Mucosa of gallbladder (tissue), 1 donor: ENCODE results near the gene CBL. TPM values are rescaled to one million over a fixed set of nuclear protein-coding genes. Genes with fewer than 3 reads are reported as not detected.
"Not testable (repeated sequence)": the region's sequence is repeated elsewhere in the genome, so short reads cannot be mapped to it uniquely, and the experiment has no call there.

Experiments used
- DNase-seq: peaks from one replicate; pipeline ENCODE4 v3.0.0-alpha.2; 2020; ENCODE audit warnings: low spot score
- total RNA-seq: library from RNA; stranded (reverse); gene quantifications from one replicate; pipeline ENCODE4 v1.2.1, GENCODE V29; 2021
- donor health status: DM: no; HTN: no; CAD: no.

CBL gene
- total RNA-seq, 1 donor from 2014 or later, result 15.6 TPM

DNA sequence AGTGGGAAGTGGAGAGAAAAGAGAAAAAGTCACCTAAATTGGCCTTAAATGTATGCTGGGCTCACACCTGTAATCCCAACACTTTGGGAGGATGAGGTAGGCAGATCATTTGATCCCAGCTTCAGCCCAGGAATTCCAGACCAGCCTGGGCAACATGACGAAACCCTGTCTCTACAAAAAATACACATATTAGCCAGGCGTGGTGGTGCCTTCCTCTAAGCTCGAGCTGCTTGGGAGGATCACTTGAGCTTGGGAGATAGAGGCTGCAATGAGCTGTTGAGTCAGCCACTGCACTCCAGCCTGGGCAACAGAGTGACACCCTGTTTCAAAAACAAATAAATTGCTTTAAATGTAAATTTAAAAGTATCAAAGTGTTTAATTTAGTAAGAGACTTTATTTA, 3.9 kb downstream of the CBL start:
- no peak for DNase-seq

DNA sequence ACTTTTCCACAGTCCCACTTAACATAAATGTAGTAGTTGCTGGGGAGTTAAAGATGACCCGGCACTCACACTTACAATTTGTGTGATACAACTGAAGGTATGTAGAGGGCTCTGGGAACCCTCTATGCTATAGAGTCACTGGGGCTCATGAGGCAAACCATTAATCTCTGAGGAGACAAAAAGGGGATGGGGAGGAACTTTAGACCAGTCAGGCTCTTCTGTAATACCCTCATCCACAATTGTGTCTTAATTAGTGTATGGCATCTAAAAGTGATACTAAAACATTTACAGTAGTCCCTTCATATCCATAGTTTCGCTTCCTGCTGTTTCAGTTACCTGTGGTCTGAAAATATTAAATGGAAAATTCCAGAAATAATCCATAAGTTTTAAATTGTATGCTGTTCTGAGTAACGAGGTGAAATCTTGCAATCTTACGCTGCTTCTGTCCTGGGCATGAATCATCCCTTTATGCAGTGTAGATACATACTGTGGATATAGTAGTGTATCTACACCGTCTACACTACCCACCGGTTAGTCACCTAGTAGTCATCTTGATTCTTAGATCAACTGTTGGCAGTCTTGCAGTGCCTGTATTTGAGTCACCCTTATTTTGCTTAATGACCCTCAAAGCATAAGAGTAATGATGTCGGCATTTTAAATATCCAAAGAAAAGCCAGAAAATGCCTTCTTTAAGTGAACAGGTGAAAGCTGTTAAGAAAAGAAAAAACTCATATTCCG, 12.2 kb downstream of the CBL start:
- no peak for DNase-seq

DNA sequence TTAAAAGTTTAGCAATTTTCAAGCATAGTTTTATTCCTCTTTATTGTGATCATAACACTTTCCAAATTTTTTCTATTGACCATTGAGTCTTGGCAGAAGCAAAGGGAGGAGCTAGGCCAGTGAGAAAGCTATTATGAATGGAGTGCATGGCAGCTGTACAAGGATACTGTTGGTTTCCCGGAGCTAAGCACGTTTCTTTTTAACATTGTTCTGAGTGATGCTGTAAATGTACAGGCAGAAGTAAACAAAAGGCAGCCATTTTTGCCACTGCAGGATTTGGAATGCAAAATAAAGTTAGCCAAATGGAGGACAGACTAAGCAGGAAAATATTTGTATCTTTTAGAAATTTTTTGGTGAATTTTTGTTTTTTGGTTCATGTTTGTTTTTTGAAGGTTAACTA, 16.2 kb downstream of the CBL start:
- DNase-seq, result no peak

DNA sequence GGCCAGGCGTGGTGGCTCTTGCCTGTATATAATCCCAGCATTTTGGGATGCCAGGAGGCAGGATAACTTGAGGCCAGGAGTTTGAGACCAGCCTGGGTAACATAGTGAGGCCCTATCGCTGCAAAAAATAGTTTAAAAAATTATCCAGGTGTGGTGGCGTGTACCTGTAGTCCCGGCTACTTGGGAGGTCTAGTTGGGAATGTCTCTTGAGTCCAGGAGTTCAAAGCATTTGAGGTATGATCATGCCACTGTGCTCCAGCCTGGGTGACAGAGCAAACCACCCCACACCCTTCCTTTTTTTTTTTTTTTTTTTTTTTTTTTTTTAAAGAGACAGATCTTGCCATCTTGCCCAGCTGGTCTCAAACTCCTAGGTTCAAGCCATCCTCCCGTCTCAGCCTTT, 16.8 kb downstream of the CBL start:
- DNase-seq, result no peak

DNA sequence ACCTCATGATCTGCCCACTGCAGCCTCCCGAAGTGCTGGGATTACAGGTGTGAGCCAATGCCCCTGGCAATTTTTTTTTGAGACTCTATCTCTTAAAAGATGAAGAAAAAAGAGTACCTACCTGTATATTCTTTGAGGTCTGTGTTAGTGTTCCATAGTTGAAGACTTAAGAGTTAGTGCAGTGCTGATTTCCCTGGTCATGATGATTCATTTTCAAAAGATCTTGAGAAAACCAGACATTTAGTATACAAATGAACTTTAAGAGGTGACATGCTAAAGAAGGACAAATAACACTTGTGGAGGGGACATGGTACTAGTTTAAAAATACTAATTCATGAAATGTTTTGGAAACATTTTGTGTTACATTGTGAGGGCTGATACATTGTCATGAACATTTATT, 17.7 kb downstream of the CBL start:
- DNase-seq, result no peak

DNA sequence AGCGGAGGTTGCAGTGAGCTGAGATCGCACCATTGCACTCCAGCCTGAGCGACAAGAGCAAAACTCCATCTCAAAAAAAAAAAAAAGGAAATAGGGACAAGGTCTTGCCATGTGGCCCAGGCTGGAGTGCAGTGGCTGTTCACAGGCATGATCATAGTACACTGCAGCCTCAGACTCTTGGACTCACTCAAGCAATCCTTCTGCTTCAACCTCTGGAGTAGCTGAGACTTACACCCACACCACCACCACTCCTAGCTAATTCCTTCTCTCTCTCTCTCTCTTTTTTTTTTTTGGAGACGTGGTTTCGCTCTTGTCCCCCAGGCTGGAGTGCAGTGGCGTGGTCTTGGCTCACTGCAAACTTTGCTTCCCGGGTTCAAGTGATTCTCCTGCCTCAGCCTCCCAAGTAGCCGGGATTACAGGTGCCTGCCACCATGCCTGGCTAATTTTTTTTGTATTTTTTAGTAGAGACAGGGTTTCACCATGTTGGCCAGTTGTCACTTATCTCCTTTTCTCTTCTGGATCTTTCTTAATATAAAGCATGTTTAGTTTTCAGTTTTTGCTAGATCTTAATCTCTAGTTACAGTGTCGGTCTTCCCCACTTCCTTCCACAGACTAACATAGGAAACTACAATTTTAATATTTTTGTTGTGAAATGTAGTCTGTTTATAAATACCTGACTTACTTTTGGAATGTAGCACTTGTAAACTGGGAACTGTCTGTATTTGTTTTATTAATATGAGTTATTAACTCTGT, 22.6 kb downstream of the CBL start:
- not testable (repeated sequence) for DNase-seq

DNA sequence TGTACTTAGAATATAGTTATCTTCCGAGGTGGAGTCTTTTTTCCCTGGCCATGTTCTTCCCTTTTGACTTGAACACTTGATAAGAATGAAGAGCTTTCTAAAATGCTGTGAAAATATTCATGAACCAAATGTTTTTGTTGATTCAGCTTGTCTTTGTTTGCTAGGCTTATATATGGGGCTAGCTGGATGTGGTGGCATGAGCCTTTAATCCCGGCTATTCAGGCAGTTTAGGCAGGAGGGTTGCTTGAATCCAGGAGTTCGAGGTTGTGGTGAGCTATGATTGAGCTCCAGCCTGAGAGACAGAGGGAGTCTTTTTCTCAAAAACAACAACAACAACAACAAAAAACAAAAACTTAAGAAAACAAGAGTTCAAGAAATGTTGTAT, 23.1 kb downstream of the CBL start:
- no peak for DNase-seq

DNA sequence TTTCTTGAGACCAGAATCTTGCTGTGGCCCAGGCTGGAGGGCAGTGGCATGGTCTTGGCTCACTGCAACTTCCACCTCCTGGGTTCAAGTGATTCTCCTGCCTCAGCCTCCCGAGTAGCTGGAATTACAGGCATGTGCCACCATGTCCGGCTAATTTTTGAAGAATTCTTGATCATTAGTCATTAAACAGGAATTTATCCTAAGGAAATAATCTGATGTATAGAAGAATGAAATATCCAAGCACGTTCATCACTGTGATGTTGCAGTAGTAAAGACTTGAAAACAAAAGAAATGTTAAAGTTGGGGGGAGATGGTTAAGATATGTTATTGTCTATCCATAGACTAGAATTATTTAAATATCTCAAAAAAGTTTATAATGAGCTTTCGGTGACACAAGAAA, 23.6 kb downstream of the CBL start:
- no peak for DNase-seq

DNA sequence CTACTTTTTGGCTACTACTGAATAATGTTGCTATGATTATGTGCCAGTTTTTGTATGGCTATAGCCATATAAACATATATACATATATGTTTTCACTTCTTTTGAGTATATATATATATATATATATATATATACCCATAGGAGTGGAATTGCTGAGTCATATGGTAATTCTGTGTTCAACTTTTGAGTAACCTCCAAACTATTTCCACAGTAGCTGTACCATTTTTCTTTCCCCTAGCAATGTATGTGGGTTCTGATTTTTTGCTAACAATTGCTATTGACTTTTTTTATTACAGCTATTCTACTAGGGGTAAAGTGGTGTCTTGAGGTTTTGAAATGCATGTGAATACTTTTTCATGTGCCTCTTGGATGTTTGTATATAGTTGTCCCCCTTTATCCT, 30.4 kb downstream of the CBL start:
- DNase-seq, result no peak

DNA sequence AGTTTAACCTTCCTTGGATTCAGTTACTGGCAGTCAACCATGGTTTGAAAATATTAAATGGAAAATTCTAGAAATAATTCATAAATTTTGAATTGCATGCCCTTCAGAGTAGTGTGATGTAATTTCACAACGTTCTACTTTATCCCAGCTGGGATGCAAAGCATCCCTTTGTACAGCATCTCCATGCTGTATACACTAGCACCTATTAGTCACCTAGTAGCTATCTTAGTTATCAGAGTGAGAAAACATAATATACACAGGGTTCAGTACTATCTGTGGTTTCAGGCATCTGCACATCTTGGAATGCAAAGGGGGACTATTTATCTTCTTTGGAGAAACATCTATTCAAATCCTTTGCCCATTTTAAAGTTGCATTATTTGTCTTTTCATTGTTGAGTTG, 30.8 kb downstream of the CBL start:
- no peak for DNase-seq

DNA sequence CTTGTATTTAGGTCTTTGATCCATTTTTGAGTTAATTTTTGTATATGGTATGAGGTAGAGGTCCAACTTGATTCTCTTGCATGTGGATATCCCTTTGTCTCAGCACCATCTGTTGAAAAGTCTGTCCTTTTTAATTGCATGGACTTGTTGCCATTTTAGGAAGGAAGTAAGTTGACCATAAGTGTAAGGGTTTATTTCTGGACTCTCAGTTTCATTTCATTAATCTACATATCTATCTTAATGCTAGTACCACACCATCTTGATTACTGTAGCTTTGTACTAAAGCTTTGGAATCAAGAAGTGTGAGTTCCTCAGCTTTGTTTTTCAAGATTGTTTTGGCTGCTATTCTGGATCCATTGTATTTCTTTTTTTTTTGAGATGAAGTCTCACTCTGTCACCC, 31.4 kb downstream of the CBL start:
- no peak for DNase-seq

DNA sequence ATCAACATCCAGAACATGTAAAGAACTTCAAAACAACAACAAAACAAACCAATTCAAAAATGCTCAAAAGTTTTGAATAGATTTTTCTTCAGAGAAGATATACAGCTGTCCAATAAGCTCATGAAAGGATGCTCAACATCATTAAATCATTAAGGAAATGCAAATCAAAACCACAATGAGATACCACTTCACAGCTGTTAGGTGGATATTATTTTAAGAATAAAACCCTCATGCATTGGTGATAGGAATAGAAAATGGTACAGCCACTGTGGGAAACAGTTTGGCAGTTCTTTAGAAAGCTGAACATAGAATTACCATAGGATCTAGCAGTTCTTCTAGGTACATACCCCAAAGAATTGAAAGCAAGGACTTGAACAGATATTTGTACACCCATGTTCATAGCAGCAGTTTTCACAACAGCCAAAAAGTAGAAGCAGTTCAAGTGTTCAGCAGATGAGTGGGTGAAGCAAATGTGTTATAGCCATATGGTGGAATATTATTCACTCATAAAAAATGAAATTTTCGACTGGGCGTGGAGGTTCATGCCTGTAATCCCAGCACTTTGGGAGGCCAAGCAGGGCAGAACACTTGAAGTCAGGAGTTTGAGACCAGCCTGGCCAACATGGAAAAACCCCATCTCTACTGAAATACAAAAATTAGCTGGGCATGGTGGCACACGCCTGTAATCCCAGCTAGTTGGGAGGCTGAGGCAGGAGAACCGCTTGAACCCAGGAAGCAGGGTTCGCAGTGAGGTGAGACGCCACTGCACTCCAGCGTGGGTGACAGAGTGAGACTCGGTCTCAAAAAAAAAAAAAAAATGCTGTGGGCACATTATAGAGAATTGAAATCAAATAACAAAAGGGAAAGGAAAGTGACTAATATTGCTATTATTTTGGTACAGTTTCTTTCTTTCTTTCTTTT, 42.9 kb downstream of the CBL start:
- no peak for DNase-seq

DNA sequence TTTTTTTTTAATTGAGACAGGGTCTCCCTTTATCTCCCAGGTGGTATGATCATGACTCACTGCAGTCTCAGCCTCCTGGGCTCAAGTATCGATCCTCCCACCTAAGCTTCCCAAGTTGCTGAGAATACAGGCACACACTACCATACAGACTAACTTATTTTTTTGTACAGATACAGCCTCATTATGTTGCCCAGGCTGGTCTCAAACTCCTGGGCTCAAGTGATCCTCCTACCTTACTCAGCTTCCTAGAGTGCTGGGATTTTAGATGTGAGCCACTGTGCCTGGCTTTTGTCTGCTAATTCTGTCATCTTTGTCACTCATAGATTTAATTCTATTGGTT, 43.5 kb downstream of the CBL start:
- DNase-seq, result no peak

DNA sequence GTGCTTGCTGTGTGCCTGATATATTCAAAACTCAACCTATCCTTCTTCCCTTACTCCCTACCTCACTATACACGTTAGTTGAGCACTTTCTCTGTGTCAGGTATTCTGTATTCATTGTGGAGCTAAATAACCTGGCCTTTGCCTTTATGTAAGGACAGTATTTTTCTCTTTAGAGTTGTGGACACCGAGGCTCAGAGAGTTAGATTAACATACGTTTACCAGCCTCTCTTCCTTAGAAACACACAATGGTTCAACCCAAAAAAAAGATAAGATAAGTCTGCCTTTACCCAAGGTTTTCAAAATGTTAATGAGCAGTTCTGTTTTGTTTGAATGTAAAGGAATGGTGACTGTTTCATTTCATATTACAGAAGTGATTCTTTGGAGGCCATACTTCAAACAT, 45.0 kb downstream of the CBL start:
- no peak for DNase-seq

DNA sequence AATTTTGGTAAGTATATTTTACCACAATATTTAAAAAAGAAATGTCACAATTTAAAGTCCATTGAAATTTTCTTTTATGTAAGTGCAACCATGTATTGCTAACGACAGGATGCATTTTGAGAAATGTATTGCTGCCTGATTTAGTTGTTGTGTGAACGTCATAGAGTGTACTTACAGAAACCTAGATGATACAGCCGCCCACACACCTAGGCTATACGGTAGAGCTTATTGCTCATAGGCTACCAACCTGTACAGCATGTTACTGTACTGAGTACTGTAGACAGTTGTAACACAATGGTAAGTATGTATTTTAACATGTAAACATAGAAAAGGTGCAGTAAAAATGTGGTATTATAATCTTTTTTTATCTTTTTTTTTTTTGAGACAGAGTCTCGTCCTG, 48.1 kb downstream of the CBL start:
- no peak for DNase-seq

DNA sequence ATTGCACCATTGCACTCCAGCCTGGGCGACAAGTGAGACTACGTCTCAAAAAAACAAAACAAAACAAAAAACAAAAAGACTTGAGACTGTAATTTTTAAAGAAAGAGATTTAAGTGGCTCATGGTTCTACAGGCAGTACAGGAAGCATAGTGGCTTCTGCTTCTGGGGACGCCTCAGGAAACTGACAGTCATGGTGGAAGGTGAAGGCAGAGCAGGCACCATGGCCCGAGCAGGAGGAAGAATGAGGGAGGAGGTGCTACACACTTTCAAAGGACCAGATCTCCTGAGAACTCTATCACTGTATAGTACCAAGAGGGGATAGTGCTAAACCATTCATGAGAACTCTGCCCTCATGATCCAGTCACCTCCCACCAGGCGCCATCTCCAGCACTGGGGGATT, 52.0 kb downstream of the CBL start:
- no peak for DNase-seq

DNA sequence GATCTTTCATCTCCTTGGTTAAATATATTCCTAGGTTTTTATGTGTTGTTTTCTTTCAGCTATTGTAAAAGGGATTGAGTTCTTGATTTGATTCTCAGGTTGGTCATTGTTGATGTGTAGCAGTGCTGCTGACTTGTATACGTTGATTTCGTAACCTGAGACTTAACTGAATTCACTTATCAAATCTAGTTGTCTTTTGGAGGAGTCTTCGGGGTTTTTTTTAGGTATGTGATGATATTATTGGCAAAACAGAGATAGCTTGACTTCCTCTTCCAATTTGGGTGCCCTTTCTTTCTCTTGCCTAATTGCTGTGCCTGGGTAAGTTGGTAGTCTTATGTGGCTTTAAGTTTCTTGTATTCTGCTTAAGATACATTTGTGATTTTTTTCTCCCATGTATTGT, 52.8 kb downstream of the CBL start:
- no peak for DNase-seq

DNA sequence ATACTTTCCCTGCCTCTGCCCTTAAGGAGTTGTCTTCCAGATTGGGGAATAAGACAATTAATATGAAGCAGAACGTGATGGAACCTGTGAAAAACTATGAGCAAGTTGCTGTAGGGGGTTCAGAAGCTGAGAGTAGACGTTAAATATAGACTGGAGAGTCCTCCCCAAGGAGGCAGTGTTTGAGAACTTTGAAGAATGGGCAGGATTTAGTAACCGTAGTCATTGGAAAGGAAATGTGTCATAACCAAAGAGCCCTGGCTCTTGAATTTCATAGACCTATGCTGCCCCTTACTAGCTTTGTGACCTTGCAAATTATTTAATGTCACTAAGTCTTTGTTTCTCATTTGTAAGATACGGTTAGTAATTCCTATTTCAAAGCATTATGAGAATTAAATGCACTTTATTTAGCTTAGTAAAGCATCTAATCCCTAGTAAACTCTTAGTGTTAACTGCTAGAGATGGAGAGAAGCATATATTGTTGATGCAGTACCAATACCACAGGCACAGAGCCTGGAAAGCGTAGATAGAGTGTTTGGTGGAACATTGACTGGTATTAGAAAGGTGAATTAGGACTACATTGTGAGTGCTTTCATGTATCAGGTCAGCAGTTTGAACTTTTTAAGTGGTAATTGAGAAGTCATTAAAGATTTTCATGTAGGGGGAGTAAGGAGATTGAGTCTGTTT, 56.7 kb downstream of the CBL start:
- no peak for DNase-seq

DNA sequence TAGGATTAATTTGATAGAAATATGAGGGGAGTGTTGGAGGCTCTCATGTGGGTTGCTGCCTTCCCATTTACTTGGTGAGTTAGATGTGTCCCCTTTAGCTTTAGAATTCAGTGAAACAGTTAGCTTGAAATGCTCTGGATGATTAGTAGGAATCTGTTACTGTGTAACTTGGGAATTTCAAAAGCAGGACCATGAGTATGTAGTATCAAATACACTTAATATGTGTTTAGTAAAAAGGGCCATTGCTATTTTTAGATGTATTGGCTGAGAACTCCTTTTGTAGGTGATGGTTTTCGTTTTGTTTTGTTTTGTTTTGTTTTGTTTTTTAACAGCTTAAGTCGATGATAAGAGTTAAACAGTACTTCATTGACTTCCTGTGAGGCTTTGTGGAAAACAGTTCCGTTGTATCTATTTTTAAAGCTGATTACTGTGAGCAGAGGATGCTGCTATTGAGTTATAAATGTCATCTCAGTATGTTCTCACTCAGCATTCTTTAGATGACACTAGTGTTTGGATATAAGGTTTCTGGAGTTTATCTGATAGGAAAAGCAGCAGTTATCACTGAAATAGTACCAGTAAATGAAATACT, 57.3 kb downstream of the CBL start:
- no peak for DNase-seq

DNA sequence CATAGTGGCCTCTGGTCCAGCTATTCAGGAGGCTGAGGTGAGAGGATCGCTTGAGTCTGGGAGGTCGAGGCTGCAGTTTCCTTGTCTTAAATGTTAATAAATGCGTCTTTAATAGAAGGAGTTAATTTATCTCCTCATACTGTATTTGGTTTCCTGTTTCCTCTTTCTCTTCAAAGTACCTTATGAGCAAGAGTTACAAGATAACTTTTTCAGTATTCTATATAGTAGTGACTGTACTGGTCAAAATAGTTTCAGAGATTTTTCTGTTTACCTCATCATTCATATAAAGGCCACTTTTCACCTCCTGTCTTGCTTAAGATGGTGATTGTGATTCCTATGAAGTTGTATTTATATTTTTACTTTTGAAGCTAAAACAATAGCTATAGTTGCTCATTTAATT, 59.9 kb downstream of the CBL start:
- no peak for DNase-seq

DNA sequence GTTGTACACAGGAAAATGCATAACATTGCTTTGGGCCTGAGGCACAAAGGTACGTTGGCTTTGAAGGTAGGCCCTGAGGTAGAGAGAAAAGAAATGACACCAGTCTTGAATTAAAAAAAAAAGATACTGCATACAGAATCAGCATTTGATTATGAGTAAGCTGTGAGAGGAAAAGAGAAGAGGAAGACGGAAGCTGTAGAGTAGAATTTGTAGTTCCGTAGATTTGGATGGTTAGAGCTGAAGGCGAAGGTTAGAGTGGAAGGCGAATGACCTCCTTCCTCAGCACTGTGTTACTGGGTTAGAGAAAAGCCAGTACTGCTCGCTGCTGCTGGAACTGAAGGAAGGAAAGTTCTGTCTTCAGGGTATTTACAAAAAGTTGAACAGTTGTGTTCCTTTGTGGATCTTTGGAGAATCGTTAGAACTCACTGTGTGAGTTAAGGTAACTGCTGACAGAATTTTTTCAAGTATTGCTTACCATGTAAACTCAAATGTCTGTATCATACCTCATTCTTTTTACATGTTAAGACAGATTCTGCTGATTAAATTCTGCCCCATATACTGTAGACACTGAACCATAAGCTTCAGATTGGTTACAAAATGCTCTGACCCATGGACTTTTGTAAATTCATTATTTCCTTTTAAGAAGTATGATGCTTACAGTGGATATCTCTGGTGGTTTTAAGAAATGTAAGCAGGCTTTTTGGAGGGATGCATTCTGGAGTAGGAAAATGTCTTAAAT, 60.5 kb downstream of the CBL start:
- no peak for DNase-seq
